ENCODE measurements around the gene MUC5AC.

The MUC5AC gene

GRCh38 chr11:1121813-1122663 lies 35.7 kb upstream of the MUC5AC start:
- DNase-seq (ENCODE audit: low spot score): no peak

GRCh38 chr11:1122664-1123002 lies 35.1 kb upstream of the MUC5AC start:
- no peak for DNase-seq (ENCODE audit: low spot score)

- no peak for DNase-seq (ENCODE audit: low spot score)
Measured at GRCh38 chr11:1123970-1124369, 33.8 kb upstream of the MUC5AC start.

GRCh38 chr11:1125803-1126202 lies 31.9 kb upstream of the MUC5AC start:
- DNase-seq (ENCODE audit: low spot score): no peak

GRCh38 chr11:1126491-1126926 lies 31.2 kb upstream of the MUC5AC start:
- no peak for DNase-seq (ENCODE audit: low spot score)

GRCh38 chr11:1126935-1127663 lies 30.7 kb upstream of the MUC5AC start:
- DNase-seq (ENCODE audit: low spot score): no peak

- DNase-seq (ENCODE audit: low spot score): no peak
Measured at GRCh38 chr11:1127664-1128162, 30.0 kb upstream of the MUC5AC start.

- no peak for DNase-seq (ENCODE audit: low spot score)
Measured at GRCh38 chr11:1128311-1129142, 29.2 kb upstream of the MUC5AC start.

- no peak for DNase-seq (ENCODE audit: low spot score)
Measured at GRCh38 chr11:1129143-1129610, 28.6 kb upstream of the MUC5AC start.

- no peak for DNase-seq (ENCODE audit: low spot score)
Measured at GRCh38 chr11:1129611-1130160, 28.1 kb upstream of the MUC5AC start.

GRCh38 chr11:1130276-1131032 lies 27.3 kb upstream of the MUC5AC start:
- no peak for DNase-seq (ENCODE audit: low spot score)

GRCh38 chr11:1131033-1131911 lies 26.5 kb upstream of the MUC5AC start:
- DNase-seq (ENCODE audit: low spot score): no peak

GRCh38 chr11:1134848-1135445 lies 22.8 kb upstream of the MUC5AC start:
- no peak for DNase-seq (ENCODE audit: low spot score)

- DNase-seq (ENCODE audit: low spot score): no peak
Measured at GRCh38 chr11:1138097-1138496, 19.7 kb upstream of the MUC5AC start.

- no peak for DNase-seq (ENCODE audit: low spot score)
Measured at GRCh38 chr11:1139441-1140083, 18.2 kb upstream of the MUC5AC start.

GRCh38 chr11:1140642-1141490 lies 16.9 kb upstream of the MUC5AC start:
- DNase-seq (ENCODE audit: low spot score): no peak

GRCh38 chr11:1146365-1146764 lies 11.4 kb upstream of the MUC5AC start:
- no peak for DNase-seq (ENCODE audit: low spot score)

GRCh38 chr11:1147792-1148191 lies 10.0 kb upstream of the MUC5AC start:
- DNase-seq (ENCODE audit: low spot score): no peak

All from pons (tissue), 1 donor.